Subcutaneous adipose tissue (tissue), 4 donors: Measurements from ENCODE around the gene PCLO. TPM values are rescaled to one million over a fixed set of nuclear protein-coding genes. Genes with fewer than 3 reads are reported as not detected.

Source experiments
- total RNA-seq, 4 donors: library from RNA; depleted of rRNA; stranded (reverse); fragments of >200 nt; gene quantifications; one replicate each; pipeline ENCODE4 v1.1.0, GENCODE V29; 2016
- TF ChIP-seq, protein P1 (sequence below): fragments of 450-650 bp; IDR thresholded peaks from one replicate; pipeline ENCODE4 v1.5.1; 2016; ENCODE audit warnings: low read depth, mild to moderate bottlenecking, control low read depth, antibody characterized with exemption, moderate library complexity

PCLO gene
- total RNA-seq, 4 donors from 2014 or later = 0.34 to 13.8 (median 4.2) TPM

DNA sequence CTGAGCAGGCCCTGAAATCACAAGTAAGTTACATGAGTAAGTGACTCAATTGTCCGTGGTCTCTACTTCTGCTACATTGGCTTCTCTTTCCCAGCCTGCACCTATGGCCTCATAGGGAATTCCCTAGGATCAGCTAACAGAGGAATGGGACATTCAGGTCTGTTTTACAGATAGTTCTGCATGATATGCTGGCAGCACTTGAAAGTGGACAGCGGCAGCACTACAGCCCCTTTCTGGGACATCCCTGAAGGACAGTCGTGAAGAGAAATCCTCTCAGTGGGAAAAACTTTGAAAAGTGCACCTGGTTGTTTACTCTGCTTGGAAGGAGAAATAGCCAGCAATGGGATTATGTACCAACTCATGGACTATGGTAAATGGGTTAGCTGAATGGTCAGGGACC is 426.1 kb downstream of the PCLO start:
- TF ChIP-seq, protein P1, sequence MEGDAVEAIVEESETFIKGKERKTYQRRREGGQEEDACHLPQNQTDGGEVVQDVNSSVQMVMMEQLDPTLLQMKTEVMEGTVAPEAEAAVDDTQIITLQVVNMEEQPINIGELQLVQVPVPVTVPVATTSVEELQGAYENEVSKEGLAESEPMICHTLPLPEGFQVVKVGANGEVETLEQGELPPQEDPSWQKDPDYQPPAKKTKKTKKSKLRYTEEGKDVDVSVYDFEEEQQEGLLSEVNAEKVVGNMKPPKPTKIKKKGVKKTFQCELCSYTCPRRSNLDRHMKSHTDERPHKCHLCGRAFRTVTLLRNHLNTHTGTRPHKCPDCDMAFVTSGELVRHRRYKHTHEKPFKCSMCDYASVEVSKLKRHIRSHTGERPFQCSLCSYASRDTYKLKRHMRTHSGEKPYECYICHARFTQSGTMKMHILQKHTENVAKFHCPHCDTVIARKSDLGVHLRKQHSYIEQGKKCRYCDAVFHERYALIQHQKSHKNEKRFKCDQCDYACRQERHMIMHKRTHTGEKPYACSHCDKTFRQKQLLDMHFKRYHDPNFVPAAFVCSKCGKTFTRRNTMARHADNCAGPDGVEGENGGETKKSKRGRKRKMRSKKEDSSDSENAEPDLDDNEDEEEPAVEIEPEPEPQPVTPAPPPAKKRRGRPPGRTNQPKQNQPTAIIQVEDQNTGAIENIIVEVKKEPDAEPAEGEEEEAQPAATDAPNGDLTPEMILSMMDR = no peak

DNA sequence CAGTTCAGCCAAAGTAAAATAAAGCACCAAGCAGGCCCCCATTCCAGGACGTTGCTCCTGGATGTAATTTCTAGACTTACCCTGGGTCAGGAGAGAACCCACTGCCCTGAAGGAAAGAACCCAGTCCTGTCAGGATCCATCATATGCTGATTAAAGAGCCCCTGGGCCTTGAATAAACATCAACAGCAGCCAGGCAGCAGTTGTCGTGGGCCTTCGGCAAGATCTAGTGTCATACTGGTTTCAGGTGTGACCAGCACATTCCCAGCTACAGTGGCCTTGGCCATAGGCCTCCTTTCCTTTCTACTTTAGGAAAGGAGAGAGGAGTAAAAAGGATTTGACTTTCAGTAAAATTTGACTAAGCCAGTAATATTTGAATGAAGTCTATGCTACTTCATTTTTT is 430.0 kb downstream of the PCLO start:
- TF ChIP-seq, protein P1 = no peak

DNA sequence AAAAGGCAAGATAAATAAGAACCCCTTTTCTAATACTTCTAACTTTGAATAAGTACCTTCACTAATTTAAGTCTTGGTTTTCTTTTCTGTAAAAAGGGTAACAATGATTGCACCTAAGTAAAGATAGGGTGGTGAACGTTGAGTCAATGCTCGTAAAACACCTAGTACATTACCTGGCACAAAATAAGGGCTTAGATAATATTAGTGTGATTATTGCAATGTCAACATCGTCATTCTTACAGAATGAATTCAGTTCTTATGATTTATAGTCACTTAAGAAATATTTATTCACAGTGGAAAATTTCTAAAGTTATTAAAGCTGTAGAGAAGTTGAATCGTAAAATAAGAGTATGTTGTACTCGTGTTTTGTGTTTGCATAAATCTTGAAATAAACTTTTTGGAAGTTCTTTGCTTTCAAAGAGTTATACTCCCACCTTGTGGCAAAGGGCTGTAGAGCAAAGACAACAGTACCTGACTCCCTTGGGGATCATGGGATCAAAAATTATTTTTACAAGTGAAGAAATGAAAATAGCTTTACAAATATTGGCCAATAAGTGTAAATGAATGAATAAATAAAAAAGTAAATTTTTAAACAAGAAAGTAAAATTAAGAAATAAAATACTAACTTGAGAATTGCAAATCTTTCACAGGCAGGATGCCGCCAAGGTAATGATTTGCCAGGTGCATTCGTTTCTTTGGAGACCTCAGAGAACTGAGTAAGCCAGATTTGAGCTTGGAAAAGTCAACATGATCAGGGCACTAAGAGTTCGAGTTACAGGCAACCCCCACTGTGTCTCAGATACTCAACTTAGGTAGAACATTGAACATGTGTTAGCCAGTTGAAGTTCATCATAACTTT is 433.3 kb downstream of the PCLO start:
- TF ChIP-seq, protein P1 = no peak

DNA sequence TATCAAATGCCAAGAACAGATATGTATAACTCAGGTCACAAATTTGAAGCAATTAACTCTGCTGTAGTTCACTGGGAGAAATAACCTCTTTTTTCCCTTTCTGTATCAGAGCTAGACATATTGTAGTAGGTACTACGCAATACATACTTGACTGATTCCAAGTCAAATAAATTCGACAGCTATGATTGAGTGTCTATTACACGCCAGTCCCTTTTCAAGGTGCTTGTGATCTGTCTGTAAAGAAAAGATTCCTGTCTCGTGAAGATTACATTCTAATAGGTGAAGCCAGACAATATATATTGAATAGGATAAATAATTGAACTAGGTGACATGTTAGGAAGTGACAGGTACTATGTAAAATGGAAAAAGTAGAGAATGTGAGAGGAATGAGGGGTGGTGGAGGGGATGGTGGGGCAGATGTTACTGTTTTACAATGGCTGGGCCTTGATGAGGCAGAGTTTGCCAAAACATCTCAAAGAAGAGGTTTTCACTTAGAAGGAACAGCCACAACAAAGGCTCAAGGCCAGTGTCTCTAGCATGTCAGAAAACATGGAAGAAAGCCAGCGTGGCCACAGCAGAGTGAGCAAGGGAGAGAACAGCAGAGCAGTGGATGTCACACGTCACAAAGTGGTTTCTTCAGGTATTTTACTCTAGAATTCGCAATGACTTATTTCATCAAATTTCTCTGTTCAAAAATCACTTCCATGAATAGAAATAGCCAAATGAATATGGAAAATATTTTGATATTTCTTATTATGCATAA is 436.5 kb downstream of the PCLO start:
- TF ChIP-seq, protein P1 = no peak

DNA sequence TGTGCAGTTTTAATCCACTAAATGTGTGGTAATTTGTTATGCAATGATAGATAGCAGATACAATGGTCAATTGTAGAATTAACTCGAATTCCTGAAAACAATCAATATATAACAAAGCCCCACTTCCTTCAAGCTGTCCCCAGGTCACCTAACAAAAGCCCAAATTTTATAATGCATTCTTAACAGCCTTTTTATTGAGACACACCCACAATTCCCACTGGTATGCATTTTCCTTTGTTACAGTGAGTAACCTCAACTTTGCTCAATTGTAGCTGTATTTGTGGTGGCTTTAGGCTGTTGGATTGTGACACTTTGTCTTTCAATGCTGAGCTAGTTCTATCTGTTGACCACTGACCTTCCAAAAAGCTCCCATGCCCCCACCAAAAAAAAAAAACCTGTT is 439.3 kb downstream of the PCLO start:
- TF ChIP-seq, protein P1 = no peak

DNA sequence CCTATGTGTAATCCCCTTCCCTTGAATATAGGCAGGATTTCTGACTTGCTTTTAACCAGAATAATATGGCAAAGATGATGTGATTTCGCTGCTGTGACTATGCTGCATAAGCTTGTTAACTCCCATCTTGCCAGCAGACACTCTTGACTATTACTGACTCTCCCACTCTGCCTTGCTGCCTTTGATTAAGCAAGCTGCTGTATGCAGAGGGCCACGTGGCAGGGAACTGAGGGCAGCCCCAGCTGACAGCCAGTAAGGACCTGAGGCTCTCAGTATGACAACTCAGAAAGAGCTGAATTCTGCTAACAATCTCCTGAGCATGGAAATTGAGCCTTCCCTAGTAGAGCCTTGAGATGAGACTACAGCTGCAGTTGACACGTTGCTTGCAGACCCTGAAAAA is 439.7 kb downstream of the PCLO start:
- TF ChIP-seq, protein P1 = no peak

DNA sequence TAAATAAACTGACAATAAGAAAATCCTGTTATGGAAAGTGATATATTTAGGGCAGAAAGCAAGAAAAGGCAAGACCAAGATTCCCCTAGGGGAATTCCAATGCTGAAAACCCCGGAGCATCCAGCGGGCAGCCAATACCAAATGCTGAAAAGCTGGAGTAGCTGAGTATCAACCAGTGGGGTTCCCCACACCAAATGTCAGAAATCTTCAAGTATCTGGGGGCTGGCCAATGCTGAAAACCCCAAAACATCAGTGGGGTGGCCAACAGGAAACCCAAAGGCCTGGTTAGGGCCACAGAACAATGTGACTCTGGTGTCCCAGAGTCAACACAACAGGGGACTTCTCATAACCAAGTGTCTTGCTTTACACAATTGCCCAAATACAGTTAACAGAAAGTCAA is 447.3 kb downstream of the PCLO start:
- TF ChIP-seq, protein P1 = no peak
